ENCODE measurements around the gene DCP2.

- TF ChIP-seq CTCF (IDR thresholded peaks at IDR 0.05; ENCODE audit: insufficient read depth, low read length, poor library complexity, severe bottlenecking) = no peak
- TF ChIP-seq EZH2phosphoT487 (conservative IDR thresholded peaks at IDR 0.05; ENCODE audit: low read length) = no peak
These were observed 40.9 kb upstream of the DCP2 start for GRCh38 chr5:112935675-112936074.

Data from SU-DHL-6 (cell line).